ENCODE results near the gene NTM.
A peak's percentile ranks its signal among the peaks of the same experiment; 100 is the strongest.

Gene NTM

GRCh38 chr11:131811383-131811782 is 441.0 kb downstream of the NTM start:
- DNase-seq, result no peak

- peak in 4 of 51 donors; percentile 7 to 31 (median 14) for DNase-seq
These were observed 443.7 kb downstream of the NTM start for GRCh38 chr11:131814108-131814507.

- DNase-seq, result no peak
These were observed 445.2 kb downstream of the NTM start for GRCh38 chr11:131815590-131815989.

GRCh38 chr11:131816051-131816450 is 445.6 kb downstream of the NTM start:
- DNase-seq, result no peak

GRCh38 chr11:131817687-131818188 is 447.3 kb downstream of the NTM start:
- no peak for DNase-seq

- no peak for DNase-seq
These were observed 449.4 kb downstream of the NTM start for GRCh38 chr11:131819865-131820264.

GRCh38 chr11:131822506-131822905 is 452.1 kb downstream of the NTM start:
- no peak for DNase-seq

- no peak for DNase-seq
These were observed 453.4 kb downstream of the NTM start for GRCh38 chr11:131823772-131824171.

- no peak for DNase-seq
These were observed 454.4 kb downstream of the NTM start for GRCh38 chr11:131824771-131825170.

- no peak for DNase-seq
These were observed 457.0 kb downstream of the NTM start for GRCh38 chr11:131827430-131827829.

GRCh38 chr11:131829725-131830124 is 459.3 kb downstream of the NTM start:
- no peak for DNase-seq

- no peak for DNase-seq
These were observed 461.7 kb downstream of the NTM start for GRCh38 chr11:131832079-131832478.

- DNase-seq, result no peak
These were observed 463.0 kb downstream of the NTM start for GRCh38 chr11:131833366-131833765.

GRCh38 chr11:131837562-131837961 is 467.1 kb downstream of the NTM start:
- no peak for DNase-seq

GRCh38 chr11:131838016-131838415 is 467.6 kb downstream of the NTM start:
- no peak for DNase-seq

GRCh38 chr11:131839326-131839725 is 468.9 kb downstream of the NTM start:
- DNase-seq, result no peak

- no peak for DNase-seq
These were observed 470.1 kb downstream of the NTM start for GRCh38 chr11:131840545-131840944.

- DNase-seq, result no peak
These were observed 470.6 kb downstream of the NTM start for GRCh38 chr11:131841028-131841427.

GRCh38 chr11:131841925-131842635 is 471.7 kb downstream of the NTM start:
- no peak for DNase-seq

GRCh38 chr11:131845255-131845654 is 474.8 kb downstream of the NTM start:
- no peak for DNase-seq

- DNase-seq, result no peak
These were observed 479.1 kb downstream of the NTM start for GRCh38 chr11:131849485-131849884.

- DNase-seq, result no peak
These were observed 480.1 kb downstream of the NTM start for GRCh38 chr11:131850507-131850906.

- peak in 1 of 51 donors; percentile 6 for DNase-seq
These were observed 481.7 kb downstream of the NTM start for GRCh38 chr11:131851964-131852755.
